ENCODE results near the gene ZFP42.
"Not testable (repeated sequence)": the region's sequence is repeated elsewhere in the genome, so short reads cannot be mapped to it uniquely, and the experiment has no call there.

The ZFP42 gene

GRCh38 chr4:188021548-188022249, 26.1 kb downstream of the ZFP42 start:
- no peak for DNase-seq (ENCODE audit: low read depth in 2 of 2)

- DNase-seq (ENCODE audit: low read depth in 2 of 2): no peak
These were observed 28.1 kb downstream of the ZFP42 start for GRCh38 chr4:188023682-188024081.

GRCh38 chr4:188025476-188025875, 29.9 kb downstream of the ZFP42 start:
- no peak for DNase-seq (ENCODE audit: low read depth in 2 of 2)

- no peak for DNase-seq (ENCODE audit: low read depth in 2 of 2)
These were observed 33.5 kb downstream of the ZFP42 start for GRCh38 chr4:188029114-188029513.

GRCh38 chr4:188030401-188030800, 34.8 kb downstream of the ZFP42 start:
- no peak for DNase-seq (ENCODE audit: low read depth in 2 of 2)

GRCh38 chr4:188031751-188032150, 36.2 kb downstream of the ZFP42 start:
- DNase-seq (ENCODE audit: low read depth in 2 of 2): no peak

- DNase-seq (ENCODE audit: low read depth in 2 of 2): no peak
These were observed 36.6 kb downstream of the ZFP42 start for GRCh38 chr4:188032170-188032569.

GRCh38 chr4:188032583-188032982, 37.0 kb downstream of the ZFP42 start:
- DNase-seq (ENCODE audit: low read depth in 2 of 2): no peak

- no peak for DNase-seq (ENCODE audit: low read depth in 2 of 2)
These were observed 41.6 kb downstream of the ZFP42 start for GRCh38 chr4:188037003-188037713.

- DNase-seq (ENCODE audit: low read depth in 2 of 2): no peak
These were observed 46.1 kb downstream of the ZFP42 start for GRCh38 chr4:188041721-188042120.

- DNase-seq (ENCODE audit: low read depth in 2 of 2): no peak
These were observed 46.6 kb downstream of the ZFP42 start for GRCh38 chr4:188042191-188042590.

GRCh38 chr4:188043154-188043553, 47.6 kb downstream of the ZFP42 start:
- DNase-seq (ENCODE audit: low read depth in 2 of 2): no peak

- DNase-seq (ENCODE audit: low read depth in 2 of 2): not testable (repeated sequence)
These were observed 49.9 kb downstream of the ZFP42 start for GRCh38 chr4:188045461-188045860.

GRCh38 chr4:188046657-188047056, 51.1 kb downstream of the ZFP42 start:
- DNase-seq (ENCODE audit: low read depth in 2 of 2): no peak

GRCh38 chr4:188053302-188053701, 57.7 kb downstream of the ZFP42 start:
- DNase-seq (ENCODE audit: low read depth in 2 of 2): no peak

Measured in fibroblast of skin of left quadriceps (primary cell).